Panc1 (cell line): ENCODE results near the gene MYCBPAP. TPM values are rescaled to one million over a fixed set of nuclear protein-coding genes. Genes with fewer than 3 reads are reported as not detected.

ENCODE experiments used
- ATAC-seq: fragments of 200-7000 bp; cut with Tn5 transposase; 2 replicates; pipeline ENCODE4 v1.9.1; 2020; ENCODE audit warnings: mild to moderate bottlenecking, moderate library complexity
- BruUV-seq: library from RNA; stranded (reverse); fragments of 400-500 nt; replicated peaks from 2 replicates; lab custom pipeline; 2021; lab: Mats Ljungman, UMichigan
- CTCF ChIA-PET: fragments of 300-600 bp; sonication (Branson Sonifier 250); formaldehyde crosslinking; loops from one replicate; lab custom pipeline; 2022; ENCODE audit warnings: antibody characterized with exemption; lab: Charles Lee
- POLR2A ChIA-PET: fragments of 300-600 bp; sonication (Branson Sonifier 250); formaldehyde crosslinking; loops from one replicate; lab custom pipeline; 2022; ENCODE audit warnings: antibody characterized with exemption; lab: Charles Lee
- DNase-seq: peaks from one replicate; pipeline ENCODE4 v3.0.0-alpha.2; 2010; ENCODE audit warnings: low read depth, low spot score
- H3K27ac ChIP-seq: 2 replicates; pipeline ENCODE4 v1.5.1; 2011; ENCODE audit warnings: mild to moderate bottlenecking, low read length, inconsistent platforms
- H3K27me3 ChIP-seq: fragments of 200-500 bp; sonication (Bioruptor generic); 2 replicates; pipeline ENCODE4 v1.6.0; 2014; ENCODE audit warnings: low read length, inconsistent platforms; ENCODE audit not compliant: control insufficient read depth, insufficient read depth
- H3K36me3 ChIP-seq: fragments of 200-500 bp; sonication (Bioruptor generic); 2 replicates; pipeline ENCODE4 v1.5.1; 2014; ENCODE audit warnings: inconsistent platforms, mild to moderate bottlenecking, low read length, moderate library complexity; ENCODE audit not compliant: control insufficient read depth, insufficient read depth
- H3K4me1 ChIP-seq: 2 replicates; pipeline ENCODE4 v1.5.1; 2011; ENCODE audit warnings: inconsistent platforms, mild to moderate bottlenecking, low read length, moderate library complexity; ENCODE audit not compliant: control insufficient read depth, insufficient read depth
- H3K4me3 ChIP-seq, 2 experiments: 2 replicates each; pipeline ENCODE4 v1.5.1; 2011 to 2012; ENCODE audit warnings: low read depth in 2 of 2, low read length in 2 of 2, mild to moderate bottlenecking in 2 of 2, inconsistent platforms in 1 of 2, moderate library complexity in 1 of 2
- H3K9me3 ChIP-seq: fragments of 200-500 bp; sonication (Bioruptor generic); 2 replicates; pipeline ENCODE4 v1.5.1; 2014; ENCODE audit warnings: low read depth, mild to moderate bottlenecking, inconsistent platforms, low read length, moderate library complexity; ENCODE audit not compliant: control insufficient read depth, insufficient read depth
- CTCF ChIP-seq: fragments of 450-650 bp; IDR thresholded peaks from 2 replicates; pipeline ENCODE4 v1.5.1; 2017; ENCODE audit warnings: mild to moderate bottlenecking
- POLR2AphosphoS5 ChIP-seq: IDR thresholded peaks from 2 replicates; pipeline ENCODE4 v1.6.1; 2012; ENCODE audit warnings: mild to moderate bottlenecking, low read depth, low read length, moderate library complexity
- REST ChIP-seq, 2 experiments: IDR thresholded peaks; 2 replicates each; pipeline ENCODE4 v1.6.1; 2011 to 2012; ENCODE audit warnings: low read depth in 2 of 2, control low read depth in 1 of 2, low read length in 1 of 2, mild to moderate bottlenecking in 1 of 2, moderate library complexity in 1 of 2; ENCODE audit not compliant: insufficient read depth in 1 of 2
- TCF7L2 ChIP-seq: IDR thresholded peaks from 2 replicates; pipeline ENCODE4 v1.6.1; 2011; ENCODE audit warnings: mild to moderate bottlenecking, low read depth, low read length, inconsistent platforms
- in situ Hi-C: cut with HindIII; loops from 2 replicates; pipeline ENCODE4 v1.10.0; 2016; ENCODE audit warnings: low sequenced_read_pairs, low pct_unique_long_range_greater_than_20kb
- intact Hi-C: fragments of 100-400 bp; cut with micrococcal nuclease; formaldehyde crosslinking; loops from one replicate; pipeline ENCODE4 v1.10.0; 2022; ENCODE audit not compliant: unreplicated experiment
- total RNA-seq: library from RNA; stranded (reverse); gene quantifications from one replicate; pipeline ENCODE4 v1.2.1, GENCODE V29; 2021; ENCODE audit not compliant: unreplicated experiment

Gene MYCBPAP
- total RNA-seq, 1 experiment from 2014 or later, result 2.2 TPM

DNA sequence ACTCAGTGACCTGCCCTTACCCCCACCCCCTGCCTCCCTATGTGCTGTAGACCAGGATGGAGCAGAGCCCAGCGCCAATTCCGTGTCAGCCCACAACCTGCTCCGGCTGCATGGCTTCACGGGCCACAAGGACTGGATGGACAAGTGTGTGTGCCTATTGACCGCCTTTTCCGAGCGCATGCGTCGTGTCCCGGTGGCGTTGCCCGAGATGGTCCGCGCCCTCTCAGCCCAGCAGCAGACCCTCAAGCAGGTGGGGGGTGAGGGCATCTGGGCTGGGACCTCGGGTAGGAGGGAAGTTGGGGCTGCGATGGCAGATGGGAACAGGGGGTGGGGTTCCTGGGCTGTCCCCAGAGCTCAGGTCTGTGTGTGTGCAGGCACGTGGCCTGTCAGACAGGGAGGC lies 46.0 kb downstream of the MYCBPAP start:
- DNase-seq, result no peak
- ATAC-seq, result no peak
- H3K4me1 ChIP-seq, result 0 out of 2 replicates have a peak, but pooled peaks cover 8% of the 10 kb centered on the region
- no peak overlapping the region for H3K4me3 ChIP-seq
- TF ChIP-seq CTCF, result no peak
- 0 out of 2 replicates have a peak, but pooled peaks have one; percentile 23 for TF ChIP-seq POLR2AphosphoS5
- TF ChIP-seq TCF7L2, result no peak
- no peak for TF ChIP-seq REST (IDR thresholded peaks at IDR 0.05; ENCODE audit: insufficient read depth in 1 of 2, low read depth in 2 of 2, low read length in 1 of 2)
- no peak overlapping the region for H3K27ac ChIP-seq
- H3K27me3 ChIP-seq, result no peaks in the 10 kb centered on the region
- no peaks in the 10 kb centered on the region for H3K36me3 ChIP-seq
- no peaks in the 10 kb centered on the region for H3K9me3 ChIP-seq
- no TSS peak for BruUV-seq
- in situ Hi-C loops, result no loop called here
- intact Hi-C loops, result no loop called here
- CTCF ChIA-PET, result interaction anchor here (0.6 kb wide), 1 partner anchor 114 kb away, joined by 3 read pairs; no protein-coding TSS in a partner anchor
- POLR2A ChIA-PET, result no interaction called here

GRCh38 chr17:50556803-50557202 lies 48.6 kb downstream of the MYCBPAP start:
- ATAC-seq, result no peak
- no TSS peak for BruUV-seq
- POLR2A ChIA-PET, result no interaction called here
- H3K27me3 ChIP-seq, result no peaks in the 10 kb centered on the region; the same call in 1 of the 2 replicates
- H3K36me3 ChIP-seq, result no peaks in the 10 kb centered on the region
- in situ Hi-C loops (no loop called here), intact Hi-C loops (no loop called here)
- H3K9me3 ChIP-seq, result no peaks in the 10 kb centered on the region
- DNase-seq, result no peak
- CTCF ChIA-PET, result interaction anchor here (0.6 to 1.1 kb wide), 2 partner anchors 53 to 73 kb away, joined by 3 read pairs; no protein-coding TSS in a partner anchor
- no peak for TF ChIP-seq REST (IDR thresholded peaks at IDR 0.05; ENCODE audit: insufficient read depth in 1 of 2, low read depth in 2 of 2, low read length in 1 of 2)
- H3K27ac ChIP-seq, result no peak overlapping the region
- H3K4me1 ChIP-seq, result peaks cover 11% of the 10 kb centered on the region; the same call in 1 of the 2 replicates
- no peak overlapping the region for H3K4me3 ChIP-seq
